ENCODE data around the gene PLAC8L1.

PLAC8L1 gene

GRCh38 chr5:146042628-146043279 is 62.6 kb downstream of the PLAC8L1 start:
- no peak for TF ChIP-seq CTCF (conservative IDR thresholded peaks at IDR 0.05; ENCODE audit: low read depth)
- ChIA-PET POLR2A (ENCODE audit: low non-redundant PET) (no interaction called here), CTCF (interaction anchor here (0.6 kb wide), 2 partner anchors 136 to 505 kb away, joined by 3 to 4 read pairs; no protein-coding TSS in a partner anchor)
- peak; percentile 92 for DNase-seq (ENCODE audit: low spot score)
- H3K27ac ChIP-seq = peak overlapping the region; percentile 91

GRCh38 chr5:146041180-146041789 is 64.1 kb downstream of the PLAC8L1 start:
- ChIA-PET CTCF (interaction anchor here (0.5 to 1.6 kb wide), 7 partner anchors 9 to 524 kb away, joined by 3 to 7 read pairs (median 3); no protein-coding TSS in a partner anchor), POLR2A (ENCODE audit: low non-redundant PET) (no interaction called here)
- DNase-seq (ENCODE audit: low spot score) = no peak
- peak overlapping the region; percentile 91 for H3K27ac ChIP-seq
- TF ChIP-seq CTCF (conservative IDR thresholded peaks at IDR 0.05; ENCODE audit: low read depth) = peak; percentile 46

DNA sequence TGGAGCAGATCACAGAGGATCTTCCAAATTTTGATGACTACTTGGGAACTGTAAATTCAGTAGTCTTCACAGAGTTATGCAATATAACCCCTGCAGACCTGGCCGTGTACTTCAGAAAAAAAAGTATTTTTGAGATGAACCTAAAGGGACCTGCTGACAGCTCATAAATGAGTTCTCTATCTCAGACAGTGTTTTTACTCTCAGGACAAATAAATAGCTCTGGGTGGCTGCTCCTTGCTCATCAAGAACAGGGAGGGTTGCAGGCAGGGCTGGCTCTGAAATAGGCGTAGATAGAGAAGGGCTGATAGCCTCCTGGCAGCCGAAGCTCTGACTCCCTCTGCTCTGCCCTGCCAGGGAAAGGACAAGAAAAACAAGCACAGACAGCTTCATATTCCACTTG is 64.8 kb downstream of the PLAC8L1 start:
- TF ChIP-seq CTCF (conservative IDR thresholded peaks at IDR 0.05; ENCODE audit: low read depth) = no peak
- no peak for DNase-seq (ENCODE audit: low spot score)
- peak overlapping the region; percentile 91 for H3K27ac ChIP-seq
- POLR2A ChIA-PET (ENCODE audit: low non-redundant PET) = no interaction called here
- CTCF ChIA-PET = interaction anchor here (0.6 to 1.6 kb wide), 5 partner anchors 9 to 529 kb away, joined by 3 to 7 read pairs (median 3); no protein-coding TSS in a partner anchor

- DNase-seq (ENCODE audit: low spot score) = no peak
- ChIA-PET CTCF (interaction anchor here (0.6 kb wide), 1 partner anchor 290 kb away, joined by 5 read pairs; no protein-coding TSS in a partner anchor), POLR2A (ENCODE audit: low non-redundant PET) (no interaction called here)
- no peak for TF ChIP-seq CTCF (conservative IDR thresholded peaks at IDR 0.05; ENCODE audit: low read depth)
- no peak overlapping the region for H3K27ac ChIP-seq
These were observed 66.0 kb downstream of the PLAC8L1 start for GRCh38 chr5:146039420-146039819.

DNA sequence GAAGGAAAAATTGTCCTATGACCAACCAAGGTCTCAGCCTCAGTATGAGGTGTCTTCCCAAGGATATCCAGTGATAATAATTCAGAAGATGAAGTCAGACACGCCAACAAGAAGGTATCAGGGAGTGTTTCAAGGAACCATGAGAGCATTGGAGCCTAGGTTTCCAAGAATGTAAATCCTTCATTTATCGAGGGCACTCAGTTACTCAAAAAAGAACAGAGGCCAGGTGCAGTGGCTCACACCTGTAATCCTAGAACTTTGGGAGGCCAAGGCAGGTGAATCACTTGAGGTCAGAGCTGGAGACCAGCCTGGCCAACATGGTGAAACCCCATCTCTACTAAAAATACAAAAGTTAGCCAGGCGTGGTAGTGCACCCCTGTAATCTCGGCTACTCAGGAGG is 70.8 kb downstream of the PLAC8L1 start:
- CTCF ChIA-PET = interaction anchor here (0.6 kb wide), 1 partner anchor 274 kb away, joined by 3 read pairs; no protein-coding TSS in a partner anchor

More for the DNA sequence above, 70.8 kb downstream of the PLAC8L1 start:
- POLR2A ChIA-PET (ENCODE audit: low non-redundant PET) = no interaction called here
- no peak overlapping the region for H3K27ac ChIP-seq
- TF ChIP-seq CTCF (conservative IDR thresholded peaks at IDR 0.05; ENCODE audit: low read depth) = no peak
- no peak for DNase-seq (ENCODE audit: low spot score)
